Naive B cell (primary cell): Measurements from ENCODE around the gene KIF21A. TPM values are rescaled to one million over a fixed set of nuclear protein-coding genes. Genes with fewer than 3 reads are reported as not detected.

Experiments used
- ATAC-seq, 2 donors: fragments of 150-1000 bp; cut with Tn5 transposase; 2 replicates each; pipeline ENCODE4 v1.10.0; 2021; ENCODE audit warnings: low read depth in 2 of 2, mild to moderate bottlenecking in 2 of 2, moderate library complexity in 2 of 2
- DNase-seq: peaks from one replicate; pipeline ENCODE4 v3.0.0; 2022
- H3K27ac Mint-ChIP-seq, 6 donors: one replicate each; pipeline ENCODE4 v1.8.0; 2020 to 2022; ENCODE audit warnings: mild to moderate bottlenecking in 6 of 6, mixed read lengths in 6 of 6, moderate library complexity in 5 of 6, inconsistent platforms in 2 of 6
- H3K27me3 Mint-ChIP-seq, 3 donors: one replicate each; pipeline ENCODE4 v1.8.0; 2021 to 2022; ENCODE audit warnings: mixed read lengths in 3 of 3, mild to moderate bottlenecking in 1 of 3
- H3K36me3 Mint-ChIP-seq, 2 donors: one replicate each; pipeline ENCODE4 v1.8.0; 2020 to 2022; ENCODE audit warnings: mixed read lengths in 2 of 2, inconsistent platforms in 1 of 2, mild to moderate bottlenecking in 1 of 2
- H3K4me1 Mint-ChIP-seq, 3 donors: one replicate each; pipeline ENCODE4 v1.8.0; 2020 to 2022; ENCODE audit warnings: mixed read lengths in 3 of 3, inconsistent platforms in 1 of 3, mild to moderate bottlenecking in 1 of 3, moderate library complexity in 1 of 3
- H3K4me3 Mint-ChIP-seq, 8 donors: one replicate each; pipeline ENCODE4 v1.8.0; 2020 to 2022; ENCODE audit warnings: mild to moderate bottlenecking in 8 of 8, mixed read lengths in 8 of 8, moderate library complexity in 8 of 8, inconsistent platforms in 2 of 8
- H3K9me3 Mint-ChIP-seq, 7 donors: one replicate each; pipeline ENCODE4 v1.8.0; 2020 to 2022; ENCODE audit warnings: mixed read lengths in 7 of 7, mild to moderate bottlenecking in 5 of 7, inconsistent platforms in 2 of 7, moderate library complexity in 1 of 7
- polyA plus RNA-seq, 6 donors: library from polyadenylated mRNA; unstranded; fragments of 300-500 nt; fragmentation: Illumina TruSeq; gene quantifications; one replicate each; pipeline ENCODE4 v1.2.3, GENCODE V29; 2021; ENCODE audit warnings: low read depth in 6 of 6

The KIF21A gene
- polyA plus RNA-seq, 6 donors from 2014 or later: not detected

- H3K9me3 Mint-ChIP-seq: no peaks in the 10 kb centered on the region
- H3K27ac Mint-ChIP-seq: no peak overlapping the region
- no peak overlapping the region for H3K4me3 Mint-ChIP-seq
- no peak for ATAC-seq
- H3K36me3 Mint-ChIP-seq: no peaks in the 10 kb centered on the region
- no peaks in the 10 kb centered on the region for H3K27me3 Mint-ChIP-seq
- no peaks in the 10 kb centered on the region for H3K4me1 Mint-ChIP-seq
- DNase-seq: no peak
These were observed 101.2 kb downstream of the KIF21A start for GRCh38 chr12:39341761-39342160.

- no peaks in the 10 kb centered on the region for H3K27me3 Mint-ChIP-seq
- ATAC-seq: no peak
- no peaks in the 10 kb centered on the region for H3K9me3 Mint-ChIP-seq
- H3K27ac Mint-ChIP-seq: no peak overlapping the region
- H3K36me3 Mint-ChIP-seq: no peaks in the 10 kb centered on the region
- no peak for DNase-seq
- no peak overlapping the region for H3K4me3 Mint-ChIP-seq
- H3K4me1 Mint-ChIP-seq: no peaks in the 10 kb centered on the region
These were observed 101.7 kb downstream of the KIF21A start for GRCh38 chr12:39341179-39341578.

DNA sequence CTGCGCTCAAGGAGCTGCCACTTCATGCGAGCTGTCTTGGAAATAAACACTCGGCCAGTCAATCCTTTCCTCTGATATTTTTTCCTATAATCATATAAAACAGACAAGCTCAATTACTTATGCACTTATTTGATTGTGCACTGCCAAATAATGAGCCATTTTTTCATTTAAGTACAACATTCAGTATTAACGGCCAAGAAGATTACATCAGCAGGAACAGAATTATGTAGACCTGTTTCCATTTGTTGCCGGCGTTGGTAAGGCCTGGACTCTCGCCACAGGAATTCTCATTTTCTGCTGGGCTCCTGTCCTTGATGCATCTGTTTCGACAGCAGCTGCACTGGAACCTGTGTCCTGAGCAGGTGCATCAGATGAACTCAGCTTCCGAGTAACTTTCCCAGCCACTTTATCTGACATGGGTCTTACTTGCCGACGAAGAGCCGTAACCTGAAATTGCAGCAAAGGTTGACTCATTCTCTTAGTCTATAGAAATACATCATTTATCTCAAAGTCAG is 110.2 kb downstream of the KIF21A start:
- Mint-ChIP-seq H3K9me3 (no peaks in the 10 kb centered on the region), H3K27ac (no peak overlapping the region), H3K27me3 (no peaks in the 10 kb centered on the region), H3K4me1 (no peaks in the 10 kb centered on the region), H3K4me3 (no peak overlapping the region), H3K36me3 (no peaks in the 10 kb centered on the region)
- ATAC-seq (no peak), DNase-seq (no peak)

DNA sequence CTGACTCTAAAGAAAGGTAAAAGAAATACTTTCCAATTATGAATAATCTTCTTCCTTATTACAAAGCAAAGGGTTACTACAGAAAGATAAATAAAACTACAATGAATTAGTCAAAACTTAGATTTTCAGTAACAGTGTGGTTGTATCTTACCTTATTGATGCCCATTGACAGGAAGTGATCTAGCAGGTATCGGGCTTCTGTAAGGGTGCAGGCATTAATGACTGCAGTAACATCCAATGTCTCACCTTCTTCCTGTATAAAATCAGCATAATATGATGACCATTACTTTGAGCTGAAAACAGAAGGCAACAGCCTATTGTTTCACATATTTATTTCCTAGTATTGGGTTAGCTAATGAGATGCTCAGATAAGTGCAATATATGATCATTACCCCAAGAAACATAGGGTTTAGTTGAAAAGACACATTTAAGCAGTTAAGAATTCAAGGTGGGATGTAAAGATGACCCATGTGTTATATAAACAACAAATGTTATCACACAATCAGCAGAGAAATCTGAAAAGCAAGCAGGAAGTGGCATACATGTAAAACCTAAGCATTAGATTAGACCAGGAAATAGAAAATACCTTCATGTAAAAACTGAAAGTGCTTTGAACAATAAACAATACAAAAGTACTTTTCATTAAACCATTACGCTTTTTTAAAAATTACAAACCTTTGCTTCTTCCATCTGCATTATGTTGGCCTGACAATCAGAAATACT is 111.2 kb downstream of the KIF21A start:
- no peaks in the 10 kb centered on the region for H3K9me3 Mint-ChIP-seq
- ATAC-seq: no peak
- no peak for DNase-seq

GRCh38 chr12:39329876-39330275 is 113.0 kb downstream of the KIF21A start:
- H3K27ac Mint-ChIP-seq: no peak overlapping the region
- no peak for ATAC-seq
- no peak overlapping the region for H3K4me3 Mint-ChIP-seq
- H3K4me1 Mint-ChIP-seq: no peaks in the 10 kb centered on the region
- DNase-seq: no peak
- no peaks in the 10 kb centered on the region for H3K36me3 Mint-ChIP-seq
- no peaks in the 10 kb centered on the region for H3K9me3 Mint-ChIP-seq
- no peaks in the 10 kb centered on the region for H3K27me3 Mint-ChIP-seq

More for the DNA sequence above, 111.2 kb downstream of the KIF21A start:
- no peaks in the 10 kb centered on the region for H3K4me1 Mint-ChIP-seq
- no peak overlapping the region for H3K4me3 Mint-ChIP-seq
- H3K36me3 Mint-ChIP-seq: no peaks in the 10 kb centered on the region
- no peak overlapping the region for H3K27ac Mint-ChIP-seq
- no peaks in the 10 kb centered on the region for H3K27me3 Mint-ChIP-seq

- Mint-ChIP-seq H3K27ac (no peak overlapping the region), H3K36me3 (no peaks in the 10 kb centered on the region), H3K27me3 (no peaks in the 10 kb centered on the region), H3K4me1 (no peaks in the 10 kb centered on the region), H3K9me3 (no peaks in the 10 kb centered on the region), H3K4me3 (no peak overlapping the region)
- no peak for DNase-seq
- no peak for ATAC-seq
These were observed 113.9 kb downstream of the KIF21A start for GRCh38 chr12:39329018-39329417.

GRCh38 chr12:39327965-39328364 is 115.0 kb downstream of the KIF21A start:
- Mint-ChIP-seq H3K9me3 (no peaks in the 10 kb centered on the region), H3K4me1 (no peaks in the 10 kb centered on the region), H3K27ac (no peak overlapping the region), H3K27me3 (no peaks in the 10 kb centered on the region), H3K36me3 (no peaks in the 10 kb centered on the region), H3K4me3 (no peak overlapping the region)
- DNase-seq (no peak), ATAC-seq (no peak)

DNA sequence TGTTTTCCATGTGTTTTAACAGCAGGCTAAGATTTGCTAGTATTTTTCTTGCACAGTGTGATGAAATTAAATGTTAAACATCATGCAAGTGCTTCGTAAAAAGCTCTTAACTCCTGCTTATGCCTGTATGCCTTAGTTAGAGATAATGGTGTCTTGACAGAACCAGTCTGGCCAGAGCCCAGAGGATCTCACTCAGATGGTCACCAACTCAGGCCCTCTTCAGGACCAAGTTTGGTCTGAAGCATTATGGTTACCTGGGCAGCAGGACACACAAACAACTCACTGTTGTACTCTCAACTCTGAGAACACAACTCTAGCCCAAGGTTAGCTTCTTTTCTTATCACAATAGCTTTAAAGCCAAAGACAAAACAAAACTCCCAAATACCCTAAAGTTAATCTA is 115.4 kb downstream of the KIF21A start:
- no peaks in the 10 kb centered on the region for H3K27me3 Mint-ChIP-seq
- H3K27ac Mint-ChIP-seq: no peak overlapping the region
- H3K36me3 Mint-ChIP-seq: no peaks in the 10 kb centered on the region

DNA sequence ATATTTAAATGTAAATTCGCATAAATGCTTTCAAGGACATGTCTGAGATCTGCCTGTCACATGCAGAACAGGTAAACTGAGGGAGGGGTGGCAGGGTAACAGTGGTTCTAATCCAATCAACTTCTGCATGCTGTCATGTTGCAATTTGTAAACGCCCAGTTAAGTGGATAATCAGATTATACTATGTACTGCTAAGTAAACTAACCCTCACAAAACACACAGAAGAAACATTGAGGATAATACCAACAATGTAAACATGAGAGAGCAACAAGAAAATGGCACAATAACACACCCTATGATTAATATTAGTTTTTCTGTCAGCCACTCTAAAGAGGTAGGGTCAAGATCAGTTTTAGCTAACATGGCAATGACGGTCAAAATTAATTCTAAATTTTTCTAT is 123.7 kb downstream of the KIF21A start:
- H3K9me3 Mint-ChIP-seq: no peaks in the 10 kb centered on the region
- no peak overlapping the region for H3K4me3 Mint-ChIP-seq
- H3K27me3 Mint-ChIP-seq: no peaks in the 10 kb centered on the region
- no peak for DNase-seq
- no peaks in the 10 kb centered on the region for H3K4me1 Mint-ChIP-seq
- H3K36me3 Mint-ChIP-seq: no peaks in the 10 kb centered on the region
- no peak for ATAC-seq
- H3K27ac Mint-ChIP-seq: no peak overlapping the region

More for the DNA sequence above, 115.4 kb downstream of the KIF21A start:
- no peak overlapping the region for H3K4me3 Mint-ChIP-seq
- DNase-seq (no peak), ATAC-seq (no peak)
- H3K9me3 Mint-ChIP-seq: no peaks in the 10 kb centered on the region
- no peaks in the 10 kb centered on the region for H3K4me1 Mint-ChIP-seq

DNA sequence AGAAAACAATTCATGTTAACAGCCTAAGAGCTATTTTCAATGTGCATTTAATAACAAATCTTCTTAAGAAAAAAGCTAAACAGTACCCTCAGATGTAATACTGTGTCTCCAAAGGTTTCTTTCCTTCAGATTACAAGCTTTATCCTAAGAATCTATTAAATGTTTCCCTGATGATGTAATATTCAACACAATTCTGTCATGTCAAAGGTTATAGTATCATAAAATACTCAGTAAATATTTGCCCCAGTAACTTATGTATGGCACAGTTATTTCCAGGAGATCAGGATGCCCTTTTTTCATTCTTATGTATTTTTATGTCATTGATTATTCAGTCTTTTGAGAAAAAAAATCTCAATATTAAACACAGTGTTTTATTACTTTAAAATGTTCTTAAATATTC is 128.4 kb downstream of the KIF21A start:
- Mint-ChIP-seq H3K36me3 (no peaks in the 10 kb centered on the region), H3K4me3 (no peak overlapping the region), H3K4me1 (no peaks in the 10 kb centered on the region), H3K27ac (no peak overlapping the region), H3K27me3 (peaks cover 0 to 4% (median 0%) of the 10 kb centered on the region in 3 donors), H3K9me3 (no peaks in the 10 kb centered on the region)
- ATAC-seq (no peak), DNase-seq (no peak)

DNA sequence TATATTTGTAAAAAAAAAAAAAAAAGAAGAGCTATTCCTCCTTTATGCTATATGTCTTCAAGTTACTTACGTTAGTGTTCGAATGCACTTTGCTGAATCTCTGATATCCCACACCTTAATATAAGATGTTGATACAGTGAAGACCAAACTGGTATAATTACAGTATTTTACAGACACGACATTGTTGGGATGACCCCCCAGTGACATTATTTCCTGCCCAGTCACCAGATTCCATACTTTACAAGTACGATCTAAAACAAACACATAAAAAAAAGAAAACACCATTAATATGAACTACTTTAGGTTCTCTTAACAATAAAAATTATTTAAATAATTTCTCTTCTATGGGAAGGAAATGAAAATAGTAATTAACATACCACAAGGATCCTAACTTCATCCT is 133.4 kb downstream of the KIF21A start:
- H3K9me3 Mint-ChIP-seq: peaks cover 0 to under 1% (median 0%) of the 10 kb centered on the region in 7 donors

GRCh38 chr12:39301422-39301821 is 141.5 kb downstream of the KIF21A start:
- Mint-ChIP-seq H3K27me3 (no peaks in the 10 kb centered on the region), H3K9me3 (peaks cover 0 to 6% (median 4%) of the 10 kb centered on the region in 7 donors), H3K4me1 (no peaks in the 10 kb centered on the region), H3K27ac (no peak overlapping the region), H3K4me3 (no peak overlapping the region), H3K36me3 (no peaks in the 10 kb centered on the region)
- no peak for ATAC-seq
- no peak for DNase-seq

More for the DNA sequence above, 133.4 kb downstream of the KIF21A start:
- ATAC-seq: no peak
- no peaks in the 10 kb centered on the region for H3K4me1 Mint-ChIP-seq
- peaks cover 0 to 4% (median 0%) of the 10 kb centered on the region in 3 donors for H3K27me3 Mint-ChIP-seq
- H3K27ac Mint-ChIP-seq: no peak overlapping the region
- no peaks in the 10 kb centered on the region for H3K36me3 Mint-ChIP-seq
- no peak overlapping the region for H3K4me3 Mint-ChIP-seq
- no peak for DNase-seq

GRCh38 chr12:39300799-39301198 is 142.1 kb downstream of the KIF21A start:
- Mint-ChIP-seq H3K9me3 (peaks cover 0 to 7% (median 4%) of the 10 kb centered on the region in 7 donors), H3K36me3 (no peaks in the 10 kb centered on the region), H3K4me1 (no peaks in the 10 kb centered on the region), H3K27ac (no peak overlapping the region), H3K27me3 (no peaks in the 10 kb centered on the region), H3K4me3 (no peak overlapping the region)
- ATAC-seq (no peak), DNase-seq (no peak)

DNA sequence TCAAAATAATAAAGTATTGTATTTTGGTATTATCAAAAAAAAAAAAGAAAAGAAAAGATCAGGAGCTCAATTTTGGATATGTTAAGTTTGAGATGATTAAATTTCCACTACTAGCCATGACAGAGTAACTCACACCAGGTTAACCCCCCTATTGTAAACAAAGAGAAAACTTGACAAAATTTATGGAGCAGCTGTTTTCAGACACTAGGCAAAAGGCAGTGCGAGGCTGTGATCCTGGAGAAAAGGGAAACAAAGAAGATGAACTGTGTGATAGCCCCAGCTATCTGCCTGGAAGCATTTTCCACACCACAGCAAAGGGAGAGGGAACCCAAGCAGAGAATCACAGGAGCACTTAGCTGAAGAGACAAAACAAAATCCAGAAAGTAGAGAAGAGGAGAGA is 145.0 kb downstream of the KIF21A start:
- Mint-ChIP-seq H3K36me3 (no peaks in the 10 kb centered on the region), H3K27me3 (no peaks in the 10 kb centered on the region), H3K4me1 (no peaks in the 10 kb centered on the region), H3K27ac (no peak overlapping the region), H3K9me3 (peaks cover 0 to 7% (median 4%) of the 10 kb centered on the region in 7 donors), H3K4me3 (no peak overlapping the region)
- no peak for ATAC-seq
- no peak for DNase-seq
